Activated CD8-positive, alpha-beta memory T cell treated with anti-CD3 and anti-CD28 coated beads for 36 hours (primary cell): ENCODE results near the gene OR2V2. TPM values are rescaled to one million over a fixed set of nuclear protein-coding genes. Genes with fewer than 3 reads are reported as not detected.
"Not testable (repeated sequence)": the region's sequence is repeated elsewhere in the genome, so short reads cannot be mapped to it uniquely, and the experiment has no call there.

Experiments
- CTCF ChIA-PET: fragments of 350-600 bp; sonication (Branson Sonifier 250); formaldehyde crosslinking; loops from one replicate; lab custom pipeline; 2021; ENCODE audit warnings: antibody characterized with exemption; lab: Charles Lee
- POLR2A ChIA-PET: fragments of 350-600 bp; sonication (Branson Sonifier 250); formaldehyde crosslinking; loops from one replicate; lab custom pipeline; 2021; ENCODE audit warnings: antibody characterized with exemption; lab: Charles Lee
- total RNA-seq, 2 experiments: library from RNA; stranded (reverse); gene quantifications; one replicate each; pipeline ENCODE4 v1.2.3, GENCODE V29; 2021

The OR2V2 gene
- total RNA-seq, 2 experiments from 2014 or later, result not detected

DNA sequence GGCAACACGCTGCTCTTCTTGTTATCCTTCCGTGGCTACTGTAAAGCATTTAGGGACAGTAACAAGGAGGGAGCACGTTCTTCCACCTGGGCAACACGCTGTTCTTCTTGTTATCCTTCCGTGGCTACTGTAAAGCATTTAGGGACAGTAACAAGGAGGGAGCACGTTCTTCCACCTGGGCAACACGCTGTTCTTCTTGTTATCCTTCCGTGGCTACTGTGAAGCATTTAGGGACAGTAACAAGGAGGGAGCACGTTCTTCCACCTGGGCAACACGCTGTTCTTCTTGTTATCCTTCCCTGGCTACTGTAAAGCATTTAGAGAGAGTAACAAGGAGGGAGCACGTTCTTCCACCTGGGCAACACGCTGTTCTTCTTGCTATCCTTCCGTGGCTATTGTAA is 33.8 kb upstream of the OR2V2 start:
- POLR2A ChIA-PET, CTCF ChIA-PET: not testable (repeated sequence)

GRCh38 chr5:181114284-181114843 is 33.0 kb upstream of the OR2V2 start:
- ChIA-PET CTCF (no interaction called here), POLR2A (no interaction called here)

DNA sequence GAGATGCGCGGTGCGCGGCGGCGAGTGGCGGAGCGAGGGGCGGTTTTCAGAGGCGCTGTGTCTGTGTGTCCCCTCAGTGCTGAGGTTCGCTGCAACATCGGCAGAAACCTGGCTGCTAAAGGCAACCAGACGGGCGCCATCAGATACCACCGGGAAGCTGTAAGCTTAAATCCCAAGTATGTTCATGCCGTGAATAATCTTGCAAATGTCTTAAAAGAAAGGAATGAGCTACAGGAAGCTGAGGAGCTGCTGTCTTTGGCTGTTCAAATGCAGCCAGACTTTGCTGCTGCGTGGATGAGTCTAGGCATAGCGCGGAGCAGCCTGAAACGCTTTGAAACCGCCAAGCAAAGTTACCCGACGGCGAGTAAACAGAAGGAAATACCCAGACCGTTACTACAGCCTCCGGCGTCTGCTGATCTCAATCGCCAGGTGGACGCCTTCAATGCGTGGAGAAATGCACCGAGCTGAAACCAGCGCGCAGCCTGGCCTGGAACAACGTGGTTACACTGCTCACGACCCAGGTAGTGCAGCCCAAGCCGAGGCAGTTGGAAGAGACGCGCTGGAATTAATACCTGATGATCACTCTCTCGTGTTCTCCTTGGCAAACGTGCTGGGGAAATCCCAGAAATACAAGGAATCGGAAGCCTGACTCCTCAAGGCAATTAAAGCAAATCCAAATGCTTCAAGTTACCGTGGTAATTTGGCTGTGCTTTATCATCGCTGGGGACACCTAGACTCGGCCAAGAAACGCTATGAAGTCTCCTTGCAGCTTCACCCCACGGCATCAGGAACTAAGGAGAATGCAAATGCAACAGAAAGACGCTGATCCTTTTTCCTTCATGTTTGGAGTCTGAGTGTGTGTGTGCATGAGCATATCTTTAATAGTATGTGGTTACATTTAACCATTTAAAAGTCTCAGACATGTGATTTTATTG is 32.3 kb upstream of the OR2V2 start:
- POLR2A ChIA-PET, result no interaction called here
- CTCF ChIA-PET, result no interaction called here

DNA sequence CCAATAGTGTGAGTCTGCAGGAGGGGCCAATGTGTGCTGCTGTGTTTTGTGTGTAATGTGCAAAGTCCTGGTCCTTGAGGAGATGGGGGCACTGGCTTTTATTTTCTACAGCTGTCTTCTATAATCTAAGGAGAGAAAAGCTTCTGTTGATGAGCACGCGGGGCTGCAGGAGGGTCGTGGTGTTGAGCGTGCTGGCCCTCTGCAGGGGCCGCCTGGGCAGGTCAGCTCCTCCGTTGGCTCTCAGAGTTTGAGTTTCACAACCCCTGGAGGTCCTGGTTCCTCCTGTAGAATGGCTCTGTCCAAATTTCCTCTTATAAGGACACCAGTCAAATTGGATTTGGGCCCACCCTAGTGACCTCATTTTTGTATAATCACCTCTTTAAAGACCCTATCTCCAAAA is 29.0 kb upstream of the OR2V2 start:
- CTCF ChIA-PET, result no interaction called here

GRCh38 chr5:181119105-181119504 is 28.3 kb upstream of the OR2V2 start:
- ChIA-PET POLR2A (no interaction called here), CTCF (no interaction called here)

More for the DNA sequence above, 29.0 kb upstream of the OR2V2 start:
- POLR2A ChIA-PET, result no interaction called here

DNA sequence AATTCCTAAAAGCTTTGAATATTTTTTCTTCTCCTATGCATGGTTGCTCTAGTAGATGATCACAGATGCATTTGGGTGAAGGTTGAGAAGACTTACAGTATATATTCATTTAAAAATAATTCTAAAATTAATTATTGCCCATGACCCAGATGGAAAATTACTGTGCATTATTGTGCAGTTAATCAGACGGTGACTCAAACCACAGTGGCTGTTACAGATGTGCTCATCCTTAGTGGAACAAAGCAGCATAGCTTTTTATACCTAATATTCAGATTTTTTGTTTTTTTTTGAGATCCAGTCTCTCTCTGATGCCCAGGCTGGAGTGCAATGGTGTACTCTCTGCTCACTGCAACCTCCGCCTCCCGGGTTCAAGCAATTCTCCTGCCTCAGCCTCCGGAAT is 27.1 kb upstream of the OR2V2 start:
- POLR2A ChIA-PET, result no interaction called here
- CTCF ChIA-PET, result no interaction called here

DNA sequence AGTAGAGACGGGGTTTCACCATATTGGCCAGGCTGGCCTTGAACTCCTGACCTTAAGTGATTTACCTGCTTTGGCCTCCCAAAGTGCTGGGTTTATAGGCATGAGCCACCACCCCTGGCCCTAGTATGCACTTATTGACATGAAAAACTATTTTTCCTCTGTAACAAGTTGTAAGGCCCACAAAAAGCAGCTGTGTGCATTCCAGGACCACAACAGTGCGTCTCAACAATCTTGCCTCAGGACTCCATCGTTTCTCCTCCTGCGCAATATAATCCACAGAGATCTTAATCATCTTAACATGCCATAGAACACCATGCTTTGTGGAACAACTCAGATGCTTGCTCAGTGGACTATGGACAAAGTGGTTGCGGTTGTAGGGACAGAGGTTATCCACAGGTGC is 26.6 kb upstream of the OR2V2 start:
- ChIA-PET CTCF (no interaction called here), POLR2A (no interaction called here)

DNA sequence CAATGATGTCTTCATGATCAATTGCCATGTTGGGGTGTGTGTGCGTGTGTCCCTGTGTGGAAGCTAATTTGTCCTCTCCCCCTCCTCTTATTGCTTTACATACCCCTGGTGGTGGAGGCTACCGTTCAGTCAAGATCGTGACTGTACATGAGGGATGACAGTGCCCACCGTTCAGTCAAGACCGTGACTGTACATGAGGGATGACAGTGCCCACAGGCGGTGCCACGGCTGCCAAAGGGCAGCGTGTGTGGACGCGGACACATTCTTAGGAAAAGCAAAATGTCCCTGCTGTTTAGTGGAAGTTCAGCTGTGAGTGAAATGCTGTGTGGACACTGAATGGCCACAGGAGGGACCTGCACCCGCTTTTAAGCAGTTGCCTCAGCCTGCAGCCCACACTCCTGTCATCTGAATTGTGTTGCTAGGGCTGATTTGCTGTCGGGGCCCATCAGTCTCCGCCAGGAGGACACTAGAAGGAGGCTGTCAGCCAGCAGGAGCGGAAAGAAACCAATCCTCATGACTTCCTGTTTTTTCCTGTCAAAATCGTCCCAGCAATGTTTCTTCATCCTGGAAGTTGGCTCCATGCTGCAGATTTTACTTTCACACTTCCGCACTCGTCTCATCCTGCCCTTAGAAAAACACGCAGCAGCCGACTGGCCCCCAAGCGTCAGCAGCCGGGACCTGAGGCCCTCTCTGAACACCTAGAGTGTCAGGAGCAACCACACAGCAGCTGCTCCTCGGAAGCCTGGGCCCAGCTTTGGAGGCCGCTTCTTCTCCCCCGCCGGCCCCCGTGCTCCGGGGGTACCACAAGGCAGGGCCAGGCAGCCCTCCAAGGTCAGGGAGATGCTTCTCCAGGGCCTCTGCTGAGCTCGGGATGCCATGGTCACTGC is 25.5 kb upstream of the OR2V2 start:
- CTCF ChIA-PET, result no interaction called here

DNA sequence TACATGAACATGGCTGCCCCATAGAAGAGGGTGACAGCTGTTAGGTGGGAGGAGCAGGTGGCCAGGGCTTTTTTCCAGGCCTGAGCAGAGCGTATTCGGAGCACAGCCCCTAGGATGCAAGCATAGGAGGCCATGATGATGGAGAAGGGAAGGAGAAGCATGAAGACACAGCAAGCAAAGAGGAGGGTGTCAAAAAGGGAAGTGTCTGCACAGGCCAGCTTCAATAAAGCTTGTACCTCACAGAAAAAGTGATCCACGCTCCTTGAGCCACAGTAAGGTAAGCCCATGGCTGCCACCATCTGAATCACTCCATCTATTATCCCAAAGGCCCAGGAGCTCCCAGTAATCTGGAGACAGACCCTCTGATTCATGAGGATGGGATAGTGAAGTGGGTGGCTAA is 22.9 kb upstream of the OR2V2 start:
- ChIA-PET POLR2A (no interaction called here), CTCF (no interaction called here)

More for the DNA sequence above, 25.5 kb upstream of the OR2V2 start:
- POLR2A ChIA-PET, result no interaction called here

DNA sequence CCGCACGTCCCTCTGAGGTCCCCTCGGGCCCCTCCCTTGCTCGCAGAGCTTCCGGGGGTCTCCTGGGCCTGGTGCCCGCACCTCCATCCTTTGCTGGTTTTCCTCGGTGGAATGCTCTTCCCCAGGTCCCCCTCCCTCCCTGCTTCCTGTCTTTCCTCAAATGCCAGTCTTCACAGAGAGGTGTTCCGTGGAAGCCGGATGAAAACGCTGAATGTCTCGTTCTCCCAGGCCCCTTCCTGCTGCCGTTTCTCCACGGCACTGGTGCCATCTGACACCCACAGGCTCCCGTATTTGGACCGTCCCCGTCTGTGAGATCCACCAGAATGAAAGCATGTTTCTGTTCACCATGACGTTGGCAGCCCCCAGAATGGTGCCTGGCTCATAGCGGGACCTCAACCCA is 20.5 kb upstream of the OR2V2 start:
- ChIA-PET POLR2A (no interaction called here), CTCF (no interaction called here)

- POLR2A ChIA-PET, result no interaction called here
Measured at GRCh38 chr5:181127456-181127855, 19.9 kb upstream of the OR2V2 start.

GRCh38 chr5:181127907-181128626 is 19.3 kb upstream of the OR2V2 start:
- CTCF ChIA-PET, result interaction anchor here (0.6 kb wide), 1 partner anchor 23 kb away, joined by 4 read pairs; no protein-coding TSS in a partner anchor
- POLR2A ChIA-PET, result no interaction called here

More at GRCh38 chr5:181127456-181127855, 19.9 kb upstream of the OR2V2 start:
- CTCF ChIA-PET, result interaction anchor here (0.6 kb wide), 1 partner anchor 22 kb away, joined by 4 read pairs; no protein-coding TSS in a partner anchor

GRCh38 chr5:181129601-181130000 is 17.8 kb upstream of the OR2V2 start:
- POLR2A ChIA-PET, result no interaction called here
- CTCF ChIA-PET, result no interaction called here

DNA sequence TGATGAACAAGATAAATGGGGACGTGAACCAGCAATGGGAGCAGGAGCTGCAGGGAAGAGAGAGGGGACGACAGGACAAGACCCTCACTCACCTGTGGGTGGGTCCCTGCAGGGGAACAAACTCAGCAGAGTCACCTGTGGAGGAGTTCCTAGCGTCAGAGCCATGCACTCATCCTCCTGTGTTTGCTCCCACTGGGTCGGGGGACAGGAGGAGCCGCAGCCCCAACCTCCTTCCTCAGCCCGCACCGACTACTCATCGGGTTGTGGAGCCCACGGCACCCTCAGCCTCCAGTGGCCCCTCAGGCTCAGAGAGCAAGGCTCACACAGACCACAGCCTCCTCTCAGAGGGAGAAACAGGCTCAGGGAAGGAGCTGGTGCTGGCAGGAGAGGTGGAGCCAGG is 17.3 kb upstream of the OR2V2 start:
- POLR2A ChIA-PET, CTCF ChIA-PET: not testable (repeated sequence)

- POLR2A ChIA-PET, result no interaction called here
- CTCF ChIA-PET, result no interaction called here
Measured at GRCh38 chr5:181130832-181131496, 16.4 kb upstream of the OR2V2 start, which contains the start of gene OR2V1. TSS of gene OR2V1 (minus strand) at chr5:181131169. CDS start at chr5:181125304, 5,865 bp downstream.

DNA sequence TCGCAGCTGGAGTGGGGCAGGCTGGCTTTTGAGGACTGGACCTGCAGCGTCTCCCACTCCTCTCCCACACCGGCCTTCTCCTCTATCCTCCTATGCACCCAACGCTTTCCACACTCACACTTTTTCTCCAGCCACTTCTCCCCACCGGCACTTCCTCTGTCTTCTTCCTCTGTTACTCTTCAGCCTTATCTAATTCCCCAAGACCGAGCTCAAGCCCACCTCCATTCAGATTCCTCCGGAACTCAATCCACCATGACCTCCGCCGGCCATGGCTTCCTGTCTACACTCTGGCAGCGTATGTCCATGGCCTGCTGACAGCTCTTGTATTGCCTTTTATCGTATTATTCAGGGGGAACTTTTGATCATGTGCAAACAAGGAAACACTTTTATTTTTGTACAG is 15.9 kb upstream of the OR2V2 start:
- CTCF ChIA-PET, result no interaction called here
- POLR2A ChIA-PET, result no interaction called here

- POLR2A ChIA-PET, result no interaction called here
- CTCF ChIA-PET, result no interaction called here
Measured at GRCh38 chr5:181133083-181133482, 14.3 kb upstream of the OR2V2 start.

DNA sequence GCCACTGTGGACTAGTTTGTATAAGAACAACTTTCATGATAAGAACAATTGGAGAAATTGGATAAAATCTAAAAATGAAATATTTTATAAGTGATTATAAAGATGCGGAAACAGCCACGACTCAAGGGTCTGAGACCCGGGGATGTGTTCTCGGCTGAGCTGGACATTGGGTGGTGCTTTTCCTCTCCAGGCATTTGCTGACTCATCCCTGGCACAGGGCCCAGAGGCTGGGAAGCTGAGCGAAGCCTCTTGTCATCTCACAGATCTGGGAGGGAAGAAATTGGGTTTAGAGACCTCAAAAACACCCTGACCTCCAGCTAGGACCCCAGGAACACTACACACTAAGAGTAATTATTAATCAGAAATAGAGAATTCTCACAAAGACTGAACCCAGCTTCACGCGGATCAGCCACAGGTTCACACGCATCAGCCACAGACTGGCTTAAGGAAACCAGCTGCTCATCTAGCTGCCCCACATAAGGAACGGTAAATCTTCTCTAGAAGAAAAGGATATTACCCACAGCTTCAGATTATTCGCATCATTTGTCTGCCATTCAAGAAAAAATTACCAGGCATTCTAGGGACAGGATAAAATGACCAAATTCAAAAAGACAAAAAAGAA is 13.7 kb upstream of the OR2V2 start:
- ChIA-PET CTCF (no interaction called here), POLR2A (no interaction called here)
